Non-pigmented ciliary epithelial cell (primary cell): ENCODE results near the gene SWAP70.

Experiments used
- DNase-seq: peaks from one replicate; pipeline ENCODE4 v3.0.0-alpha.2; 2010; ENCODE audit warnings: low read depth

The SWAP70 gene

DNA sequence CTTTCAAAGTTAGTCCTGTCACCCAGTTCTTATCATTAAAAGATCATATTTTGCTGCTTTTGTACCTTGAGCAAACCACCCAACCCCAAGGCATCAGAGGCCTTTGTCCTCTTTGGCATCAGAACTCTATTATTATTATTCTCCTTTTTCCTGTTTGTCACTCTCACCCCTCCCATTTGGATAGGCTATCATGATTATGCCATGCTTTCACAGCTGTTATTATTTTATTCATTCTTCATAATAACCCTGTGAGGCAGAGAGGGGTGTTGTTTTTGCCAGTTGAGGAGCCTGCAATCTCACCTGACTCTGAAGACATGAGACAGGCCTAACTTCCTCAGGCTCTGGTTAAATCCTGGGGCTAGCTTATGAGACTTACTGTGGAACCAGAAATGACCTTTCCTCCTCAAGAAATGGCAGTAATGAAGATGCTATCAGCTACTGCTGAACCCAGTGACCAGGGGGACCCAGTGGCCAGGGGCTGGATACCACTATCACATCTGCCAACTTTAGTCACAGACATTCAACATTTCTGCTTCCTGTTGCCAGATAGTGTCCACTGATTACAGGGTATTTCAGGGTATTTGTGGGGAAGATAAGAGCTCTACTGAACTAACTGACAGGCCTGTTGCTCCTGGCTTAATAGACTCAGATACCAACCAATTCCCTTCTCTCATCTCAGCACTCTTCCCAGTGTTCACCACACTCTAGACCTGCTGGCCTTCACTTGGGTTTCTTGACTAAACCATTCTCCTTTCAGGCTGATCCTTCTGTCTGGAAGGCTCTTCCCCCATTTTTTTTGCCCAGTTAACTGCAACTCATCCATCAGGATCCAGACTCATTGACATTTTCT is 11.8 kb upstream of the SWAP70 start:
- no peak for DNase-seq

DNA sequence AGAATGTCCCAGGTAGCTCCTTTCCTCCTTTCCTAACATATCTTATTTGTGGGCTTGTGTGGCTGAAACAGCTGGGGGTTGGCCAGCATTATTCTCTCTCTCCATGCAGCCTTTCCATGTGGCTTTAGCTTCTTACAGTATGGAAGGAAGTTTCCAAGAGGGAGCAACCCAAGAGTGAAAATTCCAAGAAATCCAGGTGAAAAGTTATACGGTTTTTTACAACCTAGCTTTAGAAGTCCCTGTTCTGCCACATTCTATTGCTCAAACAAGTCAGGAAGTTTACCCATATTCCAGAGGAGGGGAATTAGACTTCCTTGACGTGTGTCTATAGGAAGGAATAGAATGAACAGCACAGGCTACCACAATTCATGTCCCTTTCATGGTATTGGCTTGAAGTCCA is 10.0 kb upstream of the SWAP70 start:
- no peak for DNase-seq

- no peak for DNase-seq
Observed at GRCh38 chr11:9656864-9657263, 7.0 kb upstream of the SWAP70 start.

GRCh38 chr11:9657531-9657930 is 6.3 kb upstream of the SWAP70 start:
- no peak for DNase-seq

DNA sequence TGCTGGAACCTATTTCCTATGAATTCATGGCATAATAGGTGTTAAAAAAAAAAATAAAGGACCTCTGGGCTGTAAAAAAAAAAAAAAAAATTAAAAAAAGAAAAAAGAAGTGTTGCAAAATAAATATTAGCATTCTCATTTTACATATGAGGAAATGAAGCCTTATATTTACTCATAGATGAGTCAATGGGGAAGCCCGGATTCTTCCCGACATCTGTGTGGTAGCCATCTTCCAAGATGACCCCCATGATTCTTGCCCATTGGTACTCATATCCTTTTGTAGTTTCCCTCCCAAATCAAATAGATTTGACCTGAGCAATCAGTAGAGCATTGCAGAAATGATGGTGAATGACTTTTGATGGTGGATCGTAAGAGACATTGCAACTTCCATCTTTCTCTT is 3.0 kb upstream of the SWAP70 start:
- DNase-seq: no peak

GRCh38 chr11:9662273-9662672 is 1.6 kb upstream of the SWAP70 start:
- DNase-seq: no peak

- no peak for DNase-seq
Observed at GRCh38 chr11:9664276-9665171, 647 bp downstream of the SWAP70 start.

DNA sequence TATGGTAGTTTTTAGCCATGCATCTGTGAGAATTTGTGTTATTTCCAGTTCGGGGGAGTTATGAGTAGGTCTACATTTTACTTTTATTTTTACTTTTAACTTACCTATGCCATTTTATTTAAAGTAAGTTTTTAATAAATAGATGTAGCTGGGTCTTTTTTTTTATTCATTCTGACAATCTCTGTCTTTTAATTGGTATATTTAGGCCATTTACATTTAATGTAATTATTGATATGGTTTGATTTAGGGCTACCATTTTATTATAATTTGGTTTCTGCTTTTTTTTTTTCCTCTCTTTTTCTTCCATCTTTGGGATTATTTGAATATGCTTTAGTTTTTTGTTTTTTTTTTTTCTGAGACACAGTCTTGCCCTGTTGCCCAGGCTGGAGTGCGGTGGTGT is 1.9 kb downstream of the SWAP70 start:
- no peak for DNase-seq

DNA sequence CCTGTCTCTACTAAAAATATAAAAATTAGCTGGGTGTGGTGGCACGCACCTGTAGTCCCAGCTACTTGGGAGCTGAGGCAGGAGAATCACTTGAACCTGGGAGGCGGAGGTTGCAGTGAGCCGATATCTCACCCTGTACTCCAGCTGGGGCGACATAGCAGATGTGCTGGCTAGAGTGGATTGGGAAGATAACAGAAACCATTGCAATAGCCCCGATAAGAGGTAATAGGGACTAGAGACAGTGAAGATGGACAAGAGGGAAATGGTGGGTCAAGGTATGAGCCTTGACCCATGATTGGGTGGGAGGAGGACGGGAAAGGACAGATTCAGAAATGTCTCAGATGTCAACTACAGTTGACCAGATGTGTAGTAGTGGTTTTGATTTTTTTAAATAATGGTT is 6.1 kb downstream of the SWAP70 start:
- DNase-seq: no peak

DNA sequence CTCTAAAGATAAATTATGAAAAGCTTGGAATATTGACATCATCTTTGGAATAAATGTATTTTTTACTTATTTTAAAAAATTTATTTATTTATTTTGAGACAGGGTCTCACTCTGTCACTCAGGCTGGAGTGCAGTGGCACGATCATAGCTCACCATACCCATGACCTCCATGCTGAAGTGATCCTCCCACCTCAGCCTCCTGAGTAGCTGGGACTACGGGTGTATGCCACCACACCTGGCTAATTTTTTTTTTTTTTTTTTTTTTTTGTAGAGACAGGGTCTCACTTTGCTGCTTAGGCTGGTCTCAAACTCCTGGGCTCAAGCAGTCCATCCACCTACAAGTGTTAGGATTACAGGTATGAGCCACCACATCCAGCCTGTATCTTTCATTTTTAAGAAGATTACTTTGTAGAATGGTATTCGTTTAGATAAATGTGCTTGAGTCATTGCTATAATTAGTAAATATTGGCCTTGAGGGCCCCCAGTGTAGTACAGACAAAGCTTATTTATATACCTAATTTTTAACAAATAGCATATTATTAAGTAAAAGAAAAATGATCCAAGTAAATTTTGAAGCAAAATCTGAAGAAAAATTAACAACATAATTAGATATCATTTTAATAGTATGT is 8.5 kb downstream of the SWAP70 start:
- no peak for DNase-seq

DNA sequence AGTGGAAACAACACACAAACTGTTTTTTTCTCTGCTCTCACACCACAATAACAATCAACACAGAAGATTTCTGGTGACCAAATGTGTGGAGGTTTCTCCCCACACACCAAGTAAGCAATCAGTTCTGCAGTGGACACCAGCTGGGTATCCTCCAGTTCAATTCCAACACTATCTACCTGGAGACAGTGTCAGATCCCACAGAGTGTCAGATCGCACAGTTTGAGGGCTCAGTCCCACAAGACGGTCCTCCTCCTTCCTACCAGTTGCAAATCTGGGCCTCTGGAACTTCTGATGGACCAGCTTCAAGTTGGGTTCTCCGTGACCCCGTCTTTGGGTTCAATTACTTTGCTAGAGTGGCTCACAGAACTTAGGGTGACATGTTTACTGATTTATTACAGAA is 9.0 kb downstream of the SWAP70 start:
- DNase-seq: no peak

DNA sequence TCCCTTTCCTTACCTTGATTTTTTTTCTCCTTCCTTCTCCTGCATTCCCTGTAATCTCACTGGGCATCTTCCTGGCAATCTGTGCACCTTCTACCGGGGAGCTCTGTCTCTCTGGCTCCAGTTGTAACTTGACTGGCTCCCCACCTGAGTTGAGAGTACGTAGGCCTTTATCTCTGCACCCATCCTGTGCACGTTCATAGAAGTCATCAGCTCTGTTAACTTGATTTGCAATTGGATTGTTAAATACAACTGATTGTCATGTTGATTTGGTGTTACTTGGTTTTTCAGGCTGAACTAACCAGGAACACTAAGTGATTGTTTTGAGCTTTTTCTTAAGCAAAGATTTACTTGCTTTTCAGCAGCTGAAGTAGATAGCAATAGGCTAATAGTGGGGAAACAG is 11.8 kb downstream of the SWAP70 start:
- DNase-seq: no peak

GRCh38 chr11:9677951-9678350 is 14.1 kb downstream of the SWAP70 start:
- no peak for DNase-seq

DNA sequence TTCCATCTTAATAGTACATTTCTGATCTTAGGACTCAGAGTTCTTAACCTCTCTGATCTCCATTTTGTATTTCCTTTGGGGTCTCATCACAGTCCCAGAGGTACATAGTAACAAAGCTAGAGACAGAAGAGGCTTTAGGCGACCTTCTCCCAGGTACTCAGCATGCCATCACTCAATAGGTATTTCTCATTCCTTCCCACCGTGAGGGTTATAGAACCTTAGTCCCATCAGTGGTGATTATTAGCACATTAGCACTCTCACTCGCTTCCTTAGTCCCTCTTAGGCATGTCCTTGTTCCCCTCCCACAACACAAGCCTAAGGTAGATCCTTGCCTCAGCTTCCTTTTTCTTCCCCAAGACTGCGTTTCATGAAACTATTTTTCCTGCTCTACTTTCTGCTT is 14.7 kb downstream of the SWAP70 start:
- no peak for DNase-seq

GRCh38 chr11:9680028-9680427 is 16.2 kb downstream of the SWAP70 start:
- DNase-seq: no peak

DNA sequence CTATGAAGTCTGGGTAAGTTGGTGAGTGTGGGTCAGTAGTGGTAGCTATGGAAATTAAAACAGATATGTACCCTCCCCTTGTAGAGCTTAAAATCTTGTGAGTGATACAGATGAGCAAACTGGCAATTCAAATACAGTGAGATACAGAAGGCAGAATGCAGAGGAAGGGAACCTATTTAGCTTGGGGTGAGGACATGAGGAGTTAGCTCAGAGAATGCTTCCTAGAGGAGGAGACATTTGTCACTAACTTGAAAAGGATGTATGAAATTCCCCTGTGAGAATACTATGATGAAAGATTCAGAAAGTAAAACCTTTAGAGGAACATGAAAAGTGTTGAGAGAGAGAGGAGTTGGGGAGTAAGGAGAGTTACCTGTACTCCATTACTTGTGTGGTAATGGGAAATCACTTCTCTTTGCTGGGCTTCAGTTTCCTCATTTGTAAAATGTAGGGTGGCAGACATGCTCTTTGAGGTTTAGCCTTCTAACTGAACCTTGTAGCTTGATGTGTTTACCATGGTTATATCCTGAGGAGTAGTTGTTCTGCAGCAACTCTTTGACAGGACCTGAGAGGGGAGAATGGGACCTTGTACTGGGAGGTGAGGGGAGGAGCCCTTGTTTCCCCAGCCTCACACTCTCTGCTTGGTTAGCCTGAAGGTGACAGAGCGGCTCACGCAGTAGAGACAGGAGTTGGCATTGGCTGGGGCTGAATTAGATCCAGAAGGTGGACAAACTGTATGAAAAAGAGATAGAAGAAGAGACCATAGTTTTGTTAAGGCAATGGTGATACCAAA is 17.9 kb downstream of the SWAP70 start:
- DNase-seq: no peak

DNA sequence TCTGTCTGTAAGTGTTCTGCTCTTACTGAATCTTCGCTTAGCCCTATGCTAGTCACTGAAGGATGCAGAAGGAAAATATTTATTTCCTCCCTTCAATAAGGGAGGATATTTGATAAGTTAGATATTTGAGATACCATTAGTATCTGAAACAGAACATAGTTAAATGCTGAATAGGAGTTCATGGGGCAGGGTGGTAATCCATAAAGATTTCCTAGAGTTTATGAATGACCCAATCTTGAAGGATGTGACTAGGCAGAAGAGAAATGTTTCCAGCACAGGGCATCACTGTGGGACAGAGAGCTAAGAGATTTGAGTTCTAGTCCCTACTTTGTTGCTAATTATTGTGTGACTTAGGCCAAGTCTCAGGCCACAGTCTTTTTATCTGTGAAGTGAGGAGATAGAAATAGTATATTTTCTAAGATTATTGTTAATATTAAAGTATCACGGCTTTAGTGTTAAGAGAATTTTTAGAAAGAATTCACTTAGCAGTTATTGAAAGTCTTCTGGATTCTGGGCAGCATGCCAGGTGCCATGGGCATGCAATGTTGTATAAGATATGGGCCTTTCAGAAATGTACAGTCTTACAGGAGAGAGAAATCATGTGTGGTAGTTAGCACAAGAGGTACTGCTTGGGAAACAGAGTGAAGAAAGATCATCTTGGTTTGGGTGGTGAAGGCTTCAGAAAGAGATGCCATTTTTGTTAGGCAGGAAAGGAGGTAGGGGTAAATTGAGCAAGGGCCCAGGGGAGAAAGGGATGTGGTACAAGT is 24.0 kb downstream of the SWAP70 start:
- DNase-seq: no peak

- peak; percentile 59 for DNase-seq
Observed at GRCh38 chr11:9688716-9689511, 25.0 kb downstream of the SWAP70 start.

- no peak for DNase-seq
Observed at GRCh38 chr11:9689721-9690120, 25.8 kb downstream of the SWAP70 start.

DNA sequence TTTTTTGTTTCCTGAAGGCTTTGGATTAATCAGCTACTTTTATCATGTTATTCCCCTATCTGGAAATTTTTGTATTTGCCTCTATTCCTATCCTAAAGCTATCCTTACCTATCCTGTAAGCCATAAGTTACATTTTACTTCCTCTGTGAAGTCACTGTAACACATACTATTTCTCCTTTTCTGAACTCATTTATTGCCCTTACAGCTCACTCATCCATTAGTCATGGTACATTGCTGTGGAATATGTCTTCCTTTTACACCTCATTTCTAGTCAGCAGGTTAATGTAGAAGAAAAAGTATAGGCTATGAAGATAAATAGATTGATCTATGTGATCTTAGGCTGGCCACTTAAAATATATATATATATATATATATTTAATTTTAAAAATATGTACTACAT is 28.0 kb downstream of the SWAP70 start:
- DNase-seq: no peak
